Limb (tissue), 2 donors: ENCODE results near the gene ADGRL2.

Experiments
- DNase-seq, 2 donors: peaks; one replicate each; pipeline ENCODE4 v3.0.0-alpha.2; 2016; ENCODE audit errors: extremely low spot score in 2 of 2

The ADGRL2 gene

GRCh38 chr1:81805537-81806431 lies 5.0 kb downstream of the ADGRL2 start:
- DNase-seq, result no peak

- DNase-seq, result no peak
Measured at GRCh38 chr1:81806432-81806770, 5.7 kb downstream of the ADGRL2 start.

GRCh38 chr1:81808760-81809159 lies 8.0 kb downstream of the ADGRL2 start:
- no peak for DNase-seq

- no peak for DNase-seq
Measured at GRCh38 chr1:81809808-81810207, 9.1 kb downstream of the ADGRL2 start.

GRCh38 chr1:81811757-81812371 lies 11.1 kb downstream of the ADGRL2 start:
- no peak for DNase-seq

GRCh38 chr1:81812712-81813111 lies 12.0 kb downstream of the ADGRL2 start:
- DNase-seq, result no peak

GRCh38 chr1:81813691-81814090 lies 13.0 kb downstream of the ADGRL2 start:
- no peak for DNase-seq

- no peak for DNase-seq
Measured at GRCh38 chr1:81819613-81820012, 18.9 kb downstream of the ADGRL2 start.

GRCh38 chr1:81820765-81821164 lies 20.0 kb downstream of the ADGRL2 start:
- no peak for DNase-seq

- DNase-seq, result no peak
Measured at GRCh38 chr1:81823082-81823481, 22.3 kb downstream of the ADGRL2 start.

GRCh38 chr1:81824759-81825158 lies 24.0 kb downstream of the ADGRL2 start:
- no peak for DNase-seq

- DNase-seq, result no peak
Measured at GRCh38 chr1:81827942-81828341, 27.2 kb downstream of the ADGRL2 start.

GRCh38 chr1:81832573-81832972 lies 31.8 kb downstream of the ADGRL2 start:
- DNase-seq, result no peak

- no peak for DNase-seq
Measured at GRCh38 chr1:81833722-81834121, 33.0 kb downstream of the ADGRL2 start.

- DNase-seq, result no peak
Measured at GRCh38 chr1:81834268-81834667, 33.5 kb downstream of the ADGRL2 start.

GRCh38 chr1:81834921-81835698 lies 34.4 kb downstream of the ADGRL2 start:
- DNase-seq, result peak in 1 of 2 donors; percentile 65

GRCh38 chr1:81836007-81836626 lies 35.4 kb downstream of the ADGRL2 start:
- DNase-seq, result no peak

GRCh38 chr1:81838600-81839218 lies 38.0 kb downstream of the ADGRL2 start:
- no peak for DNase-seq

GRCh38 chr1:81840805-81841204 lies 40.1 kb downstream of the ADGRL2 start:
- DNase-seq, result no peak

GRCh38 chr1:81841795-81842194 lies 41.1 kb downstream of the ADGRL2 start:
- DNase-seq, result no peak

GRCh38 chr1:81844477-81844876 lies 43.7 kb downstream of the ADGRL2 start:
- DNase-seq, result no peak
